ENCODE results near the gene CEP44.
"Not testable (repeated sequence)": the region's sequence is repeated elsewhere in the genome, so short reads cannot be mapped to it uniquely, and the experiment has no call there.

Gene CEP44

DNA sequence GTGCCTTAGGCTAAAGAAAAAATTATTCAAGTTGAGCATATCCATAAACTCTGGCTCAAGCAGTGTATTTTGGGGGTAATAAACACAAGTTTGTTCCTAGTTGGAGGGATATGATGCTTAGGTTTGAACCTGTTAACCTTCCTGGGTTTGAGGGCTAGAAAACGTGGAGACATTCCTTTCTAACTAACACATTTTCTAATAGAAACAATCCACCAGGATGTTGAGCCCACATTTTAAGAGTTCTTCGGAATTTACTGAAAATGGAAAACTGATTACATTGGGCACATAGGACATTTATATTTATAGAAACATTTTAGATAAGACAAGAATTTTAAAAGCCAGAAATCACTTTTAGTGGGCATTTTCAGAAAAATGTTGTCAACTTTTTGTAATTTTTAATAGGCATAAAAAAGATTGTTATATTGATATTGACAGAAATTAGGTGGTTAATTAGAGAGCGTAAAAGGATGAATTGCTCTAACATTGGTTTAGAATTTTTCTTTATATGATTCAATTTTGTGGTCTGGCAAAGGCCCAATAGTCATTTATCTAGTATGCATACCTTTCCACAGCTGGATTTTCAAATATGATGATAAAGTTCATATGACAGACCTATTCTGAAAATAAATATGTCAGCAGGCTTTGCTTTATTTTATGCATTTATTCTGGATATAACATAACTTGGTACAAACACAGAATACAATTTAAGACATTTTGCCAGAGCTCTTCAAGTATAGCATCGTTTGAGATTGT, 49.2 kb downstream of the CEP44 start:
- no peak for DNase-seq

DNA sequence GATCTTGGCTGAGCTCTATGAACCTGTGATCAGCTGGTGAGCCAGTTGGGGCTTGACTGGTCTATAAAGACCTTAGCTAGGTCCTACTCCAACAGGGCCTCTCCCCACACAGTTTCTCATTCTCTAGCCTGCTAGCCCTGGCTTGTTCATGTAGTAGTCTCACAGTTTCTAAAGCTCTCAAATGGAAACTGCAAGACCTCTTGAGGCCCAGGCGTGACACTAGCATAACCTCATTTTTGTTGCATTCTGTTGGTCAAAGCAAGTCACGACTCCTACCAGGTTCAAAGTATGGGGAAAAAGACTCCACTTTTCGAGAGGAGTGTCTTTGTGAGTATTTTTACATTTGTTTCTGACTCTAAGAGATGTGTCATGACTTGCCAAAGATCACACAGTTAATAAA, 50.9 kb downstream of the CEP44 start:
- no peak for DNase-seq

DNA sequence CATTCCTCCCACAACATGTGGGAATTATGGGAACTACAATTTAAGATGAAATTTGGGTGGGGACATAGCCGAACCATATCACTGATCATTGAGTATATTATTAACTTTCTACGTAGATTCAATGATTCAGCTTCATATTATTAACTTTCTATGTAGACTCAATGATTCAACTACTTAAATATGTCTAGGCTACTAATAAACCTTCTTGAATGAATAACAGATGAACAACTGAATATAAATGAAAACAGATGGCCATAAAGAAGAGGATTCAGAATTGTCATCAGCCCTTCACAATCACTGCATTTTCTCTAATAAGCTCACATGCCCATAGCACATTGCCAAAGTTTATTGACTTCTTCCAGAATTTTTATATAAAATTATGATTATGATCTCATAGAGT, 57.0 kb downstream of the CEP44 start:
- DNase-seq, result no peak

DNA sequence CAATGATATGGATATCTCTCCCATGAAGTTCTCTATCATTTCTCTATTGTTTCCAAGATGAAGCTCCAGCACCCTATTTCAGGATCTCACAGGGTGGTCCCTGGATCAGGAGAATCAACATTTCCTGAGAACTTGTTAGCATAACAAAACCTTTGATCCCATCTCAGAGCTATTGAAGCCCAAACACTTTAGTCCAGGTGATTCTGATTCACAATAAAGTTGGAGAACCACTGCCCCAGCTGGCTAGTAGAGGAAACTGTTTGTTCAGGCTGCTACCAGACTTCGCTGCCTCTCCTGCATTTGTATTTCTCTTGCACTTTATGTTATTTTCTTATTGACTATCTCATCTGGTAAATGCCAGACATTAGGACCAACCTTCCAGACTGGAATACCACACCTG, 65.4 kb downstream of the CEP44 start:
- no peak for DNase-seq

DNA sequence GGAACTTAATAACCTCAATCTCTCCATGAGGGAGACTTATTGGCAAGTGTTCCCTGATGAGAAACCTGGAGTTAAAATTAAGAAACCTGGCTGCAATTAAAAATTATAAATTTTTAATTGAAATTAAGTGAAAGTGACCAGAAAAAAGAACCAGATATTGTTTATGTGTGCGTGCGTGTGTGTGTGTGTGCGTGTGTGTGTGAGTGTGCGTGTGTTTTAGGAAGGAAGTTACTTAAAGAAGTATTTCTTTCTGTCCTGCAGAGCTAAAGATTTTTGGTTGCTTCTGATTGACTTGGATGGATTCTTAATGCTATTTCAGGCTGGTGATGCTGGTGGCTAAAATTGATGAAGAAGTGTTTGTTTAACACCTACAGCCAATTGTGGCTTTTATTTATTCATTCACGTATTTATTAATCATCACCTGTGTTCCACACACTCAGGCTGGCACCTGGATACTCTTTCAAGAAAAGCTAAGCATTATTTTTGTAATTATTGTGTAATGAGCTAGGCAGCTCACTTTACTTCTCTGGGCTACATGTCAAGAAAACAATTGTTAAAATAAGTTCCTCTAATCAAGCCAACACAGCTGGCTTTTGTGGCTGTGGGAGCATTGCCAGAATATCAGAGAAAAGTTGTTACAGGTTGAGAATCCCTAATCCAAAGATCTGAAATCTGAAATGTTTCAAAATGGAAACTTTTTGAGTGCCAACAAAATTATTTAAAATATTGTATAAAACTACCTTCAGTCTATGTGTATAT, 68.5 kb downstream of the CEP44 start:
- no peak for DNase-seq

DNA sequence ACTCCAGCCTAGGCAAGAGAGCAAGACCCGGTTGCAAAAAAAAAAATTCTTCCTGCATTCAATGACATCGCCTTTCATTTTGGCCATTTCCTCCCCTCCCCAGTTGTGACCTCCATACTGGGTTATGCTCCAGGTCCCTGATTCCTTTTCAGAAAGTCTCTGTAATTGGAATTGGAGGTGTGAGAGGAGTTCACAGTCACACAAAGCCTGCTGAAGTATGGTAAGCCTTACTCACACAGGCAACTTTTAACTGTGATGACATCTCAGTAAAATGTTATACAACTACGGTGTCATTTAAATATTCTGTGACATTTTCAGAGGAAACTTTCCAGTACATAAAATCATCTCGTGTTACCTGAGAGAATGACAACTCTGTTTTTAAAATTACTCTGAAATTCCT, 73.6 kb downstream of the CEP44 start:
- DNase-seq, result no peak

DNA sequence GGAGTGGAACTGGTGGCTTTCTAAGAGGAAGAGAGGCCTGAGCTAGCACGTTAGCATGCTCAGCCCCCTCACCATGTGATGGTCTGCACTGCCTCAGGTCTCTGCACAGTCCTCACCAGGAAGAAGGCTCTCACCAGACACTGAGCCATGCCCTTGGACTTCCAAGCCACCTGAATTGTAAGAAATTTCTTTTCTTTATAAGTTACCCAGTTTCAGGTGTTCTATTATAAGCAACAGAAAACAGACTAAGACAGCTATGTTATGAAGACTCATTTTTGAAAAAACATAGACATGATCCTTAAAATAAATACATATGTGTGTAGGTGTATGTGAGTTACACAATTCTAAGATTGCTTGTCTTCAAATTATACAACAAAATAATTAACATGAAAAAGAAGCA, 74.7 kb downstream of the CEP44 start:
- no peak for DNase-seq

DNA sequence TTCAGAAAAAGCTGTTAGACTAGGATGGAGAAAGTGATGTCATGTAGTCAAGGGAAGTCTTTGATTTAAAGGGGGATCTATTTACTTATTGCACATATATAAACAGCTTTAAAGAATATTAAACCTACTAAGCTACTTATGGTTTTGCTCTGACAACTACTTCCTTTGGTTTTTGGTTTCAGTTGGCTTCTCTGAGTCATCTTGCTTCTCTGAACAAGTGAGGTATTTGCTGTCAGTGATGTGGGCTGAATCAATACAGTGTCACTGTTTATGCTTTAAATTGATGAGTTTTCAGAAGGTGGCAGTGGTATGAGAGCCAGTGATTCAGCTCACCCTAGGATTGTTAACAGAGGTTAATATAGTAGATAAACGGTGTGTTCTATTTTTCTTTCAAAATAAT, 75.1 kb downstream of the CEP44 start:
- no peak for DNase-seq

DNA sequence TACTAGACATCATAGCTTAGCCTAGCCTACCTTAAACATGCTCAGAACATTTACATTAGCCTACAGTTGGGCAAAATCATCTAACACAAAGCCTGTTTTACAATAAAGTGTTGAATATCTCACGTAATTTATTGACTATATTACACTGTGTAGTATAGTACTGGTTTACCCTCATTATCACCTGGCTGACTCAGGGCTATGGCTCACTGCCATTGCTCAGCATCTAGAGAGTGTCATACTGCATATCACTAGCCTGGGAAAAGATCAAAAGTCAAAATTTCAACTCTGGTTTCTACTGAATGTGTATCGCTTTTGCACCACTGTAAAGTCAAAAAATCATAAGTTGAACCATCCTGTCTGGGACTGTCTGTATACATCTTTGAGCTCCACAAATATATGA, 78.6 kb downstream of the CEP44 start:
- DNase-seq, result no peak

DNA sequence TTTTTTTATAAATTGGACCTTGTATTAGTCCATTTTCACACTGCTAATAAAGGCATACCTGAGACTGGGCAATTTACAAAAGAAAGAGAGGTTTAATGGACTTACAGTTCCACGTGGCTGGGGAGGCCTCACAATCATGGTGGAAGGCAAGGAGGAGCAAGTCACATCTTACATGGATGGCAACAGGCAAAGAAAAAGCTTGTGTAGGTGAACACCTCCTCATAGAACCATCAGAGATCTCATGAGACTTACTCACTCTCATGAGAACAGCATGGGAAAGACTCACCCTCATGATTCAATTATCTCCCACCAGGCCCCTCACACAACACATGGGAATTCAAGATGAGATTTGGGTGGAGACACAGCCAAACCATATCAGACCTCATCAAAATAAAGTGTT, 80.1 kb downstream of the CEP44 start:
- not testable (repeated sequence) for DNase-seq

DNA sequence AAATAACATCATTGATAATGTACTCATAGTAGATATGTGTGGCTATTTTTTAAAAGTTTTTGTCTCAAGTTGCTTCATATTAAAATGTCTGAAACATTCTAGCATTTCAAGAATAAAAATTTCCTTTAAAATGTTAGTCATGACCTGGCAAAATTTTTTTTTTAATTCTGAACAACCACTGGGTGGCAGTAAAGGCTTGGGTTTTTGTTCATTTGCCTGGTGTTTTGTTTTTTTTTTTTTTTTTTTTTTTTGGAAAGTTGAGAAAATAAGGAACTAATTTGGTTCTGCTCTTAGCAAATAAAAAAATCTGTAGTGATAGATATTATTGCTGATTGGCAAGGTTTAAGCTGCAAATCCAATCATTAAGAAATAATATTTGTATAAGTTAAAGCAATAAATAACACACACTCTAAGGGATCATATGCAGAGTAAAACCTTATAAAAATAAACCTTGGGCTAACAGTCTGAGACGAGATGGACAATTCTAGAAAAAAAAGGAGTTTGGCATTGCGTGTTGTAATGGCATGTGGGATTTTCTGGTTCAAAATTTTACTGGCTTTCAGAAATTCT, 81.4 kb downstream of the CEP44 start:
- DNase-seq, result no peak

DNA sequence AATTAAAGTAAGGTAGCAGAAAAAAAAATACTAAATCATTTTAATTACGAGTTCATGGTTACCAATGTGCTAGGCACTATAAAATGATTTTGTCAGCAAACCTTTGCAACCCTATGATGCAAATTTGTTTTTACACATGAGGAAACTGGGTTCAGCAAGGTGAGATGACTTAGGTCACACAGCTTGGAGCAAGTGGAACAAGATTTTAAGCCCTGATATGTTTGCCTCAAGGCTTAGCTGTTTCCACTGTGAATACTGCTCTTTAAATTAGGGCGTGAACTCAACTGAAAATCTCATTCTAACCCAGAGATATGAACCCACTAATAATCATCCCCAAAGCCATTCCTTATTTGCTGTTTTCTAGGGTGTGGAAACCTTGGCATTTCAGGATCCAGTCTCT, 86.3 kb downstream of the CEP44 start:
- DNase-seq, result no peak

DNA sequence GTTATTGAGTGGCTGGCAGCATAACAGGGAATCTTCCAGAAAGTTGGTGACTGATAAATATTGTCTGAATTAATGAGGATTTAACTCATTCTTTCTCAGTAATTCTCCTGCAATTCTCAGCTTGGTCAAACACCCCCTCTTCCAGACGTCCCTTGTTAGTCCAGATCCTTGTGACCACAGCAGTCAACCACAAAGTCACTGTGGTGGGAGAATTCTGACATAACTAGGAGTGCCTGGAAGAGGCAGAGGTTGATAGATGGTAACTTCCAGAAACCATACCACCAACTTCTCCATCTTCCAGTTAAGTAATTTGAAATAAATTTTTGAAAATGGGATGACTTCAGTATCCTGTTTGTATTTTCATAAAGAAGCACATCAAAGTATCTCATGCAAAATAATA, 90.1 kb downstream of the CEP44 start:
- DNase-seq, result no peak

DNA sequence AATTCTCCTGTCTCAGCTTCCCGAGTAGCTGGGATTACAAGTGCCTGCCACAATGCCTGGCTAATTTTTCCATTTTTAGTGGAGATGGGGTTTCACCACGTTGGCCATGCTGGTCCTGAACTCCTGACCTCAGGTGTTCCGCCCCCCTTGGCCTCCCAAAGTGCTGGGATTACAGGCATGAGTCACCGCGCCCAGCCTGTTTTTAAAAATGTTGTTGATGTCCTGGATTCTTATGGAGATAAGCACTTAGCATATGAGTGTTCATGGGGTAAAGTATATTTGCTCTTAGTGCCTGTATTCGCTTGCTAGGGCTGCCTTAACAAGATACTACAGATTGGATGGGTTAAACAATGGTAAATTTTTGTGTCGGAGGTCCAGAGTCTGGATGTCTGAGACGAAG, 91.7 kb downstream of the CEP44 start:
- no peak for DNase-seq

DNA sequence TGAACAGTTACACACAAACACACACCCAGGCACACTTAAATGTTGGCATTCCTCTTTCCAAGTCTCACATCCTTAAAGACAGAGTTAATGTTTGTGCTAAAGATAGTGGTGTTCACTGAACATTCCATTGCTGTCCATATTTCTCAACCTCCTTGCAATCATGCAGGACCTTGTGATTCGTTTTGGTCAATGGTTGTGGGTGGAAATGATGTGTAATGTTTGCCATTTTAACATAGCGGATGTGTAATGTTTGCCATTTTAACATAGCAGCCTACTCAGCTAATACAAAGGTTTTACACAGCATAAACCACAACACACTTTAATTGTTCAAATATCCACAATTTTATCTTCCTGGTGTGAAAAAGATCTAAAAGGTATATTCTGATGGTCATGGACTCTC, 93.9 kb downstream of the CEP44 start:
- DNase-seq, result no peak

DNA sequence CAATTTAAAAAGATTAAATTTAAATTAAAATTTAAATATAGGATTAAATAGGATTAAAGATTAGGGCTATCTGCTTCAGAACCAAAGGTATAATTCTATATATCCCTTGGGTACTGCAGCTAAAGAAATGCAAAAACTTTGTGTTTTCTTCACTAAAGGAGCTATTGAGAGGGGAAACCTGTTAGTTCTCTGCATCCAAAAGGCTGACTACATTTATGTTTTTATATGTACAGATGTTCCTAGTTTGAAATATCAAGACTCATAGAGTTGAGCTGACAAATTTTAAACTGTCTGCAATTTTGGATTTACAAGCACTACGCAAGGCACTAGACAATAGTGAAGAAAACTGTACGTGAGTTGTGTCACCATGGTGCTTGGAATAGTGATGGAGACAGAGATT, 95.2 kb downstream of the CEP44 start:
- no peak for DNase-seq

DNA sequence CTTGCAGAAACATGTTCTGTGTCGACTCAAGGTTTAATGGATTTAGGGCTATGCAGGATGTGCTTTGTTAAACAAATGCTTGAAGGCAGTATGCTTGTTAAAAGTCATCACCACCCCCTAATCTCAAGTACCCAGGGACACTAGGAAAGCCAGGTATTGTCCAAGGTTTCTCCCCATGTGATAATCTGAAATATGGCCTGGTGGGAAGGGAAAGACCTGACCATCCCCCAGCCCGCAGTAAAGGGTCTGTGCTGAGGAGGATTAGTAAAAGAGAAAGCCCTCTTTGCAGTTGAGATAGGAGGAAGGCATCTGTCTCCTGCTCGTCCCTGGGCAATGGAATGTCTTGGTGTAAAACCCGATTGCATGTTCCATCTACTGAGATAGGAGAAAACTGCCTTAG, 96.5 kb downstream of the CEP44 start:
- DNase-seq, result not testable (repeated sequence)

DNA sequence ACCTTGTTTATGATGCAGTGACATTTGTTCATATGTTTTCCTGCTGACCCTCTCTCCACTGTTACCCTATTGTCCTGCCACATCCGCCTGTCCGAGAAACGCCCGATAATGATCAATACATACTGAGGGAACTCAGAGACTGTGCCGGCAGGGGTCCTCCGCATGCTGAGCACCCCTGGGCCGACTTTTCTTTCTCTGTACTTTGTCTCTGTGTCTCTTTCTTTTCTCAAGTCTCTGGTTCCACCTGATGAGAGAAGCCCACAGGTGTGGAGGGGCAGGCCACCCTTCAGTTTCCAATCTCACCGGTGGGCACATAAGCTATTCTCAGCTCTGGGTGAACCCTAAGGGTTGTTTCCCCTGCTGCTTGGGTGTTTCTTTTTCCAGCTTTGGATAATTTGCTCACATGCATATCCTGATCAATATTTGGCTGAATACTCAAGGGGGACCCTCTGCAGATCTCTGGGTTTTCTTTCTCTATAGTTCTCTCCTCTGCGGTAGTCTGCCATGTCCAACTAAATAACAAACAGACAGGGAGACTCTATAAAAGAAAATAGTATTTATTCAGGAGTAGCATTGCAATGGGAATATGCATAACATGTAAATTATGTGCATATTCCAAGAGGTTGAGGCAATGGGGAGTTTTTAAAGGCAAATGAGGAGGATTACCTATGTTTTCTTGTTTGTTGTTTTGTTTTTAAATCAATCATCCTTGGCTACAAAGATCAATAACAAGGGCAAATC, 97.2 kb downstream of the CEP44 start:
- DNase-seq, result no peak

DNA sequence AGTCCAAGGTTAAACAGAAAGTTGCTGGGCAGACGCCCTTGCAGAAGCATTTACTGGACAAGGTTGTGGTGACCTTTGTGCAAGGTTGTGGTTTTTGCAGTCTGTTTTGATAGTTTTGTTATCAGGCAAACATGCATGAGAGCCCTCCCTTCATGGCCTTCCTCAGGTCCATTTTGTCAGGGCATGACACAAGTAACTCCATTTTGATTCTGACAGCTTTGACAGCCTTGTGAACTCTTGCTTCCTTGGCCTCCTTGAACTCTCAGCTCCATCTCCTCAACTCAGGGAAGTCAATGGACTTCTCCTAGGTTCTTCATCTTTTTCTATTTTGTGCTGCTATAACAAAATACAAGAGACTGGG, 97.7 kb downstream of the CEP44 start:
- no peak for DNase-seq

Data from NCI-H1436 treated with DMSO at 0.1 percent for 48 hours (cell line).